GM23338 (cell line): Measurements from ENCODE around the gene COL20A1. TPM values are rescaled to one million over a fixed set of nuclear protein-coding genes. Genes with fewer than 3 reads are reported as not detected.

Experiments
- ATAC-seq: fragments of 200-7000 bp; cut with Tn5 transposase; 3 replicates; pipeline ENCODE4 v1.9.1; 2020
- DNase-seq: peaks from one replicate; pipeline ENCODE4 v3.0.0-alpha.2; 2015; ENCODE audit warnings: low spot score
- H2AFZ ChIP-seq: fragments of 200-600 bp; sonication (generic); 2 replicates; pipeline ENCODE4 v1.8.0; 2016; ENCODE audit warnings: antibody characterized with exemption, mild to moderate bottlenecking, moderate library complexity
- H3F3A ChIP-seq: fragments of 200-600 bp; sonication (generic); replicated peaks from 2 replicates; pipeline ENCODE4 v1.8.0; 2017; ENCODE audit warnings: antibody characterized with exemption, mixed run types, low read depth
- H3K27ac ChIP-seq: fragments of 200-600 bp; sonication (generic); 2 replicates; pipeline ENCODE4 v1.6.1; 2016; ENCODE audit warnings: low read depth
- H3K27me3 ChIP-seq: fragments of 200-600 bp; sonication (generic); 2 replicates; pipeline ENCODE4 v1.8.0; 2016; ENCODE audit warnings: mild to moderate bottlenecking, mixed run types, moderate library complexity; ENCODE audit not compliant: insufficient read depth
- H3K36me3 ChIP-seq: fragments of 200-600 bp; sonication (generic); 2 replicates; pipeline ENCODE4 v1.8.0; 2016; ENCODE audit warnings: mild to moderate bottlenecking; ENCODE audit not compliant: insufficient read depth
- H3K4me1 ChIP-seq: fragments of 200-600 bp; sonication (generic); 2 replicates; pipeline ENCODE4 v1.8.0; 2016; ENCODE audit warnings: mild to moderate bottlenecking, moderate library complexity; ENCODE audit not compliant: insufficient read depth
- H3K4me2 ChIP-seq: fragments of 200-600 bp; sonication (generic); 2 replicates; pipeline ENCODE4 v1.7.1; 2017; ENCODE audit warnings: mixed run types
- H3K4me3 ChIP-seq: fragments of 200-600 bp; sonication (generic); 2 replicates; pipeline ENCODE4 v1.6.1; 2016; ENCODE audit warnings: mixed run types
- H3K79me2 ChIP-seq: fragments of 200-600 bp; sonication (generic); replicated peaks from 2 replicates; pipeline ENCODE4 v1.8.0; 2017; ENCODE audit warnings: mild to moderate bottlenecking; ENCODE audit not compliant: insufficient read depth
- H3K9me2 ChIP-seq: fragments of 200-600 bp; sonication (generic); 2 replicates; pipeline ENCODE4 v1.8.0; 2017; ENCODE audit not compliant: insufficient read depth
- H4K20me1 ChIP-seq: fragments of 200-600 bp; sonication (generic); replicated peaks from 2 replicates; pipeline ENCODE4 v1.8.0; 2017; ENCODE audit warnings: mild to moderate bottlenecking; ENCODE audit not compliant: insufficient read depth
- H3K27ac Mint-ChIP-seq: 2 replicates; pipeline ENCODE4 v1.8.0; 2020; ENCODE audit warnings: inconsistent platforms, mild to moderate bottlenecking, moderate library complexity, mixed read lengths
- H3K27me3 Mint-ChIP-seq: 3 replicates; pipeline ENCODE4 v1.8.0; 2022; ENCODE audit warnings: low read depth, mild to moderate bottlenecking, moderate library complexity, mixed read lengths, inconsistent platforms; ENCODE audit not compliant: insufficient read depth, poor library complexity
- H3K36me3 Mint-ChIP-seq: 3 replicates; pipeline ENCODE4 v1.8.0; 2021; ENCODE audit warnings: low read depth, mild to moderate bottlenecking, inconsistent platforms, moderate library complexity, mixed read lengths
- H3K4me1 Mint-ChIP-seq: 3 replicates; pipeline ENCODE4 v1.8.0; 2020; ENCODE audit warnings: mild to moderate bottlenecking, inconsistent platforms, mixed read lengths
- H3K4me3 Mint-ChIP-seq: 3 replicates; pipeline ENCODE4 v1.8.0; 2021; ENCODE audit warnings: moderate library complexity, mild to moderate bottlenecking, inconsistent platforms, mixed read lengths
- H3K9me3 Mint-ChIP-seq: 3 replicates; pipeline ENCODE4 v1.8.0; 2020; ENCODE audit warnings: moderate library complexity, mild to moderate bottlenecking, inconsistent platforms, mixed read lengths
- CREB1 ChIP-seq: fragments of 250-450 bp; sonication (Bioruptor Pico); IDR thresholded peaks from 2 replicates; pipeline ENCODE4 v1.5.0; 2020; ENCODE audit warnings: low read depth, mild to moderate bottlenecking, moderate library complexity
- EZH2 ChIP-seq: fragments of 200-600 bp; sonication (generic); IDR thresholded peaks from one replicate; pipeline ENCODE4 v1.8.0; 2017; ENCODE audit warnings: antibody characterized with exemption, mild to moderate bottlenecking, low read depth; ENCODE audit not compliant: unreplicated experiment
- EZH2phosphoT487 ChIP-seq: fragments of 200-600 bp; sonication (generic); IDR thresholded peaks from one replicate; pipeline ENCODE4 v1.8.1; 2018; ENCODE audit warnings: antibody characterized with exemption; ENCODE audit not compliant: unreplicated experiment
- JUNB ChIP-seq: IDR thresholded peaks from one replicate; pipeline ENCODE4 v1.6.1; 2016; ENCODE audit warnings: antibody characterized with exemption; ENCODE audit not compliant: unreplicated experiment
- NANOG ChIP-seq: IDR thresholded peaks from 2 replicates; pipeline ENCODE4 v1.6.1; 2016; ENCODE audit warnings: antibody characterized with exemption, borderline replicate concordance
- POLR2AphosphoS5 ChIP-seq: IDR thresholded peaks from 2 replicates; pipeline ENCODE4 v1.6.1; 2016; ENCODE audit warnings: antibody characterized with exemption, low read depth
- STAT1 ChIP-seq: IDR thresholded peaks from one replicate; pipeline ENCODE4 v1.6.1; 2016; ENCODE audit warnings: antibody characterized with exemption; ENCODE audit not compliant: unreplicated experiment
- ZNF114 ChIP-seq: fragments of 250-450 bp; sonication (Bioruptor Pico); IDR thresholded peaks from 2 replicates; pipeline ENCODE4 v1.5.0; 2020; ENCODE audit warnings: mild to moderate bottlenecking, moderate library complexity
- ZNF331 ChIP-seq: fragments of 250-450 bp; sonication (Bioruptor Pico); IDR thresholded peaks from 2 replicates; pipeline ENCODE4 v1.5.0; 2020; ENCODE audit warnings: low read depth, mild to moderate bottlenecking, moderate library complexity
- polyA plus RNA-seq: library from polyadenylated mRNA; unstranded; fragments of >200 nt; fragmentation: Nextera tagmentation; extraction: Ambion mirVana; gene quantifications from 2 replicates; pipeline ENCODE4 v1.2.1, GENCODE V29; 2016
- total RNA-seq: library from RNA; depleted of rRNA; stranded (reverse); fragments of >200 nt; shearing (Covaris generic); gene quantifications from 2 replicates; pipeline ENCODE4 v1.2.3, GENCODE V29; 2014
- TF ChIP-seq, protein P1 (sequence below): IDR thresholded peaks from one replicate; pipeline ENCODE4 v1.6.1; 2018; ENCODE audit warnings: antibody characterized with exemption; ENCODE audit not compliant: unreplicated experiment
- TF ChIP-seq, protein P2 (sequence below): IDR thresholded peaks from 2 replicates; pipeline ENCODE4 v1.6.1; 2016; ENCODE audit warnings: antibody characterized with exemption
- TF ChIP-seq, protein P3 (sequence below): fragments of 250-450 bp; sonication (Bioruptor Pico); IDR thresholded peaks from 2 replicates; pipeline ENCODE4 v1.5.0; 2020; ENCODE audit warnings: mild to moderate bottlenecking, moderate library complexity
- TF ChIP-seq, protein P4 (sequence below), 2 experiments: fragments of 200-600 bp in 1 of 2; sonication (generic) in 1 of 2; conservative IDR thresholded peaks; 2 replicates each; pipeline versions ENCODE4 v1.5.1 to v1.6.1; 2016 to 2017; ENCODE audit warnings: antibody characterized with exemption in 2 of 2, low read depth in 2 of 2, mild to moderate bottlenecking in 2 of 2, moderate library complexity in 1 of 2

COL20A1 gene
- total and polyA plus RNA-seq, 2 experiments from 2014 or later, result 0.28 to 0.79 TPM

DNA sequence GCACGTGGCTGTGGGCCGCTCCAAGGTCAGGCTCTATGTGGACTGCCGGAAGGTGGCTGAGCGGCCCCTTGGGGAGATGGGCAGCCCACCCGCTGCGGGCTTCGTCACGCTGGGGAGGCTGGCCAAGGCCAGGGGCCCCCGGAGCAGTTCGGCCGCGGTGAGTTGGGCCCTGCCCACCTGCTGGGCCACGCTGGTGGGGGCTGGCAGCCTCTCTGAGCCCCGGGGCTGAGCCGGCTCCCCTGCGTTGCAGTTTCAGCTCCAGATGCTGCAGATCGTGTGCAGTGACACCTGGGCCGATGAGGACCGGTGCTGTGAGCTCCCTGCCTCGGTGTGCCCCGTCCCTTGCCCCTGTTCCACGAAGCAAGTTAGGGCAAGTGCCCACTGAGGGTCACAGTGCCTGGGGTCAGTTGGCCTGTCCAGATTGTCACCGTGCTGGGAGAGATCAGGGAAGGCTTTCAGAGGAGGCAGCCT is 27.1 kb downstream of the COL20A1 start:
- Histone ChIP-seq H3K36me3 (no peaks in the 10 kb centered on the region), H3K79me2 (no peaks in the 10 kb centered on the region), H3K4me1 (no peaks in the 10 kb centered on the region), H3K9me2 (no peaks in the 10 kb centered on the region), H3K4me2 (no peak overlapping the region), H3K4me3 (no peak overlapping the region), H3K27ac (no peak overlapping the region), H3F3A (no peaks in the 10 kb centered on the region), H2AFZ (no peak overlapping the region), H4K20me1 (no peaks in the 10 kb centered on the region), H3K27me3 (no peaks in the 10 kb centered on the region)
- no peak overlapping the region for H3K27ac Mint-ChIP-seq
- ATAC-seq (no peak), DNase-seq (no peak)
- H3K36me3 Mint-ChIP-seq, result no peaks in the 10 kb centered on the region; the same call in 2 of the 3 replicates
- no peak overlapping the region for H3K4me3 Mint-ChIP-seq
- H3K9me3 Mint-ChIP-seq, result no peaks in the 10 kb centered on the region
- peaks cover 7% of the 10 kb centered on the region for H3K27me3 Mint-ChIP-seq
- TF ChIP-seq, protein P1, sequence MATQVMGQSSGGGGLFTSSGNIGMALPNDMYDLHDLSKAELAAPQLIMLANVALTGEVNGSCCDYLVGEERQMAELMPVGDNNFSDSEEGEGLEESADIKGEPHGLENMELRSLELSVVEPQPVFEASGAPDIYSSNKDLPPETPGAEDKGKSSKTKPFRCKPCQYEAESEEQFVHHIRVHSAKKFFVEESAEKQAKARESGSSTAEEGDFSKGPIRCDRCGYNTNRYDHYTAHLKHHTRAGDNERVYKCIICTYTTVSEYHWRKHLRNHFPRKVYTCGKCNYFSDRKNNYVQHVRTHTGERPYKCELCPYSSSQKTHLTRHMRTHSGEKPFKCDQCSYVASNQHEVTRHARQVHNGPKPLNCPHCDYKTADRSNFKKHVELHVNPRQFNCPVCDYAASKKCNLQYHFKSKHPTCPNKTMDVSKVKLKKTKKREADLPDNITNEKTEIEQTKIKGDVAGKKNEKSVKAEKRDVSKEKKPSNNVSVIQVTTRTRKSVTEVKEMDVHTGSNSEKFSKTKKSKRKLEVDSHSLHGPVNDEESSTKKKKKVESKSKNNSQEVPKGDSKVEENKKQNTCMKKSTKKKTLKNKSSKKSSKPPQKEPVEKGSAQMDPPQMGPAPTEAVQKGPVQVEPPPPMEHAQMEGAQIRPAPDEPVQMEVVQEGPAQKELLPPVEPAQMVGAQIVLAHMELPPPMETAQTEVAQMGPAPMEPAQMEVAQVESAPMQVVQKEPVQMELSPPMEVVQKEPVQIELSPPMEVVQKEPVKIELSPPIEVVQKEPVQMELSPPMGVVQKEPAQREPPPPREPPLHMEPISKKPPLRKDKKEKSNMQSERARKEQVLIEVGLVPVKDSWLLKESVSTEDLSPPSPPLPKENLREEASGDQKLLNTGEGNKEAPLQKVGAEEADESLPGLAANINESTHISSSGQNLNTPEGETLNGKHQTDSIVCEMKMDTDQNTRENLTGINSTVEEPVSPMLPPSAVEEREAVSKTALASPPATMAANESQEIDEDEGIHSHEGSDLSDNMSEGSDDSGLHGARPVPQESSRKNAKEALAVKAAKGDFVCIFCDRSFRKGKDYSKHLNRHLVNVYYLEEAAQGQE, result no peak
- TF ChIP-seq EZH2 (no peak), ZNF114 (CRISPR knock-in tag) (no peak), POLR2AphosphoS5 (no peak), STAT1 (no peak), ZNF331 (CRISPR knock-in tag) (no peak), JUNB (no peak), CREB1 (CRISPR knock-in tag) (no peak), EZH2phosphoT487 (no peak), NANOG (no peak)
- TF ChIP-seq, protein P2, sequence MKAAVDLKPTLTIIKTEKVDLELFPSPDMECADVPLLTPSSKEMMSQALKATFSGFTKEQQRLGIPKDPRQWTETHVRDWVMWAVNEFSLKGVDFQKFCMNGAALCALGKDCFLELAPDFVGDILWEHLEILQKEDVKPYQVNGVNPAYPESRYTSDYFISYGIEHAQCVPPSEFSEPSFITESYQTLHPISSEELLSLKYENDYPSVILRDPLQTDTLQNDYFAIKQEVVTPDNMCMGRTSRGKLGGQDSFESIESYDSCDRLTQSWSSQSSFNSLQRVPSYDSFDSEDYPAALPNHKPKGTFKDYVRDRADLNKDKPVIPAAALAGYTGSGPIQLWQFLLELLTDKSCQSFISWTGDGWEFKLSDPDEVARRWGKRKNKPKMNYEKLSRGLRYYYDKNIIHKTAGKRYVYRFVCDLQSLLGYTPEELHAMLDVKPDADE, result no peak
- TF ChIP-seq, protein P3, sequence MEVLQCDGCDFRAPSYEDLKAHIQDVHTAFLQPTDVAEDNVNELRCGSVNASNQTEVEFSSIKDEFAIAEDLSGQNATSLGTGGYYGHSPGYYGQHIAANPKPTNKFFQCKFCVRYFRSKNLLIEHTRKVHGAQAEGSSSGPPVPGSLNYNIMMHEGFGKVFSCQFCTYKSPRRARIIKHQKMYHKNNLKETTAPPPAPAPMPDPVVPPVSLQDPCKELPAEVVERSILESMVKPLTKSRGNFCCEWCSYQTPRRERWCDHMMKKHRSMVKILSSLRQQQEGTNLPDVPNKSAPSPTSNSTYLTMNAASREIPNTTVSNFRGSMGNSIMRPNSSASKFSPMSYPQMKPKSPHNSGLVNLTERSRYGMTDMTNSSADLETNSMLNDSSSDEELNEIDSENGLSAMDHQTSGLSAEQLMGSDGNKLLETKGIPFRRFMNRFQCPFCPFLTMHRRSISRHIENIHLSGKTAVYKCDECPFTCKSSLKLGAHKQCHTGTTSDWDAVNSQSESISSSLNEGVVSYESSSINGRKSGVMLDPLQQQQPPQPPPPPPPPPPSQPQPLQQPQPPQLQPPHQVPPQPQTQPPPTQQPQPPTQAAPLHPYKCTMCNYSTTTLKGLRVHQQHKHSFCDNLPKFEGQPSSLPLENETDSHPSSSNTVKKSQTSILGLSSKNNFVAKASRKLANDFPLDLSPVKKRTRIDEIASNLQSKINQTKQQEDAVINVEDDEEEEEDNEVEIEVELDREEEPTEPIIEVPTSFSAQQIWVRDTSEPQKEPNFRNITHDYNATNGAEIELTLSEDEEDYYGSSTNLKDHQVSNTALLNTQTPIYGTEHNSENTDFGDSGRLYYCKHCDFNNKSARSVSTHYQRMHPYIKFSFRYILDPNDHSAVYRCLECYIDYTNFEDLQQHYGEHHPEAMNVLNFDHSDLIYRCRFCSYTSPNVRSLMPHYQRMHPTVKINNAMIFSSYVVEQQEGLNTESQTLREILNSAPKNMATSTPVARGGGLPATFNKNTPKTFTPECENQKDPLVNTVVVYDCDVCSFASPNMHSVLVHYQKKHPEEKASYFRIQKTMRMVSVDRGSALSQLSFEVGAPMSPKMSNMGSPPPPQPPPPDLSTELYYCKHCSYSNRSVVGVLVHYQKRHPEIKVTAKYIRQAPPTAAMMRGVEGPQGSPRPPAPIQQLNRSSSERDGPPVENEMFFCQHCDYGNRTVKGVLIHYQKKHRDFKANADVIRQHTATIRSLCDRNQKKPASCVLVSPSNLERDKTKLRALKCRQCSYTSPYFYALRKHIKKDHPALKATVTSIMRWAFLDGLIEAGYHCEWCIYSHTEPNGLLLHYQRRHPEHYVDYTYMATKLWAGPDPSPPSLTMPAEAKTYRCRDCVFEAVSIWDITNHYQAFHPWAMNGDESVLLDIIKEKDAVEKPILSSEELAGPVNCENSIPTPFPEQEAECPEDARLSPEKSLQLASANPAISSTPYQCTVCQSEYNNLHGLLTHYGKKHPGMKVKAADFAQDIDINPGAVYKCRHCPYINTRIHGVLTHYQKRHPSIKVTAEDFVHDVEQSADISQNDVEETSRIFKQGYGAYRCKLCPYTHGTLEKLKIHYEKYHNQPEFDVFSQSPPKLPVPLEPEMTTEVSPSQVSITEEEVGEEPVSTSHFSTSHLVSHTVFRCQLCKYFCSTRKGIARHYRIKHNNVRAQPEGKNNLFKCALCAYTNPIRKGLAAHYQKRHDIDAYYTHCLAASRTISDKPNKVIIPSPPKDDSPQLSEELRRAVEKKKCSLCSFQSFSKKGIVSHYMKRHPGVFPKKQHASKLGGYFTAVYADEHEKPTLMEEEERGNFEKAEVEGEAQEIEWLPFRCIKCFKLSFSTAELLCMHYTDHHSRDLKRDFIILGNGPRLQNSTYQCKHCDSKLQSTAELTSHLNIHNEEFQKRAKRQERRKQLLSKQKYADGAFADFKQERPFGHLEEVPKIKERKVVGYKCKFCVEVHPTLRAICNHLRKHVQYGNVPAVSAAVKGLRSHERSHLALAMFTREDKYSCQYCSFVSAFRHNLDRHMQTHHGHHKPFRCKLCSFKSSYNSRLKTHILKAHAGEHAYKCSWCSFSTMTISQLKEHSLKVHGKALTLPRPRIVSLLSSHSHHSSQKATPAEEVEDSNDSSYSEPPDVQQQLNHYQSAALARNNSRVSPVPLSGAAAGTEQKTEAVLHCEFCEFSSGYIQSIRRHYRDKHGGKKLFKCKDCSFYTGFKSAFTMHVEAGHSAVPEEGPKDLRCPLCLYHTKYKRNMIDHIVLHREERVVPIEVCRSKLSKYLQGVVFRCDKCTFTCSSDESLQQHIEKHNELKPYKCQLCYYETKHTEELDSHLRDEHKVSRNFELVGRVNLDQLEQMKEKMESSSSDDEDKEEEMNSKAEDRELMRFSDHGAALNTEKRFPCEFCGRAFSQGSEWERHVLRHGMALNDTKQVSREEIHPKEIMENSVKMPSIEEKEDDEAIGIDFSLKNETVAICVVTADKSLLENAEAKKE (CRISPR knock-in tag), result no peak
- TF ChIP-seq, protein P4, sequence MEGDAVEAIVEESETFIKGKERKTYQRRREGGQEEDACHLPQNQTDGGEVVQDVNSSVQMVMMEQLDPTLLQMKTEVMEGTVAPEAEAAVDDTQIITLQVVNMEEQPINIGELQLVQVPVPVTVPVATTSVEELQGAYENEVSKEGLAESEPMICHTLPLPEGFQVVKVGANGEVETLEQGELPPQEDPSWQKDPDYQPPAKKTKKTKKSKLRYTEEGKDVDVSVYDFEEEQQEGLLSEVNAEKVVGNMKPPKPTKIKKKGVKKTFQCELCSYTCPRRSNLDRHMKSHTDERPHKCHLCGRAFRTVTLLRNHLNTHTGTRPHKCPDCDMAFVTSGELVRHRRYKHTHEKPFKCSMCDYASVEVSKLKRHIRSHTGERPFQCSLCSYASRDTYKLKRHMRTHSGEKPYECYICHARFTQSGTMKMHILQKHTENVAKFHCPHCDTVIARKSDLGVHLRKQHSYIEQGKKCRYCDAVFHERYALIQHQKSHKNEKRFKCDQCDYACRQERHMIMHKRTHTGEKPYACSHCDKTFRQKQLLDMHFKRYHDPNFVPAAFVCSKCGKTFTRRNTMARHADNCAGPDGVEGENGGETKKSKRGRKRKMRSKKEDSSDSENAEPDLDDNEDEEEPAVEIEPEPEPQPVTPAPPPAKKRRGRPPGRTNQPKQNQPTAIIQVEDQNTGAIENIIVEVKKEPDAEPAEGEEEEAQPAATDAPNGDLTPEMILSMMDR (conservative IDR thresholded peaks at IDR 0.05; ENCODE audit: low read depth in 2 of 2), result no peak
- H3K4me1 Mint-ChIP-seq, result peaks cover 8% of the 10 kb centered on the region
